Stimulated activated naive CD8-positive, alpha-beta T cell treated with anti-CD3 and anti-CD28 coated beads, Interleukin-15, Interleukin-2, amounts not matched to agents 100 U/mL and 50 U/mL, for 24 hours (primary cell): Measurements from ENCODE around the gene LPGAT1.

ENCODE experiments used
- ATAC-seq: fragments of 150-1000 bp; cut with Tn5 transposase; one replicate; pipeline ENCODE4 v1.10.0; 2021
- DNase-seq: peaks from one replicate; pipeline ENCODE4 v3.0.0; 2021

LPGAT1 gene

GRCh38 chr1:211762206-211762605 lies 68.4 kb downstream of the LPGAT1 start:
- ATAC-seq, result no peak
- DNase-seq, result no peak

- ATAC-seq (no peak), DNase-seq (no peak)
These were observed 69.2 kb downstream of the LPGAT1 start for GRCh38 chr1:211761400-211761799.

- DNase-seq (no peak), ATAC-seq (no peak)
These were observed 74.0 kb downstream of the LPGAT1 start for GRCh38 chr1:211756471-211757020.

- no peak for DNase-seq
- no peak for ATAC-seq
These were observed 76.8 kb downstream of the LPGAT1 start for GRCh38 chr1:211753649-211754251.

GRCh38 chr1:211752951-211753486 lies 77.5 kb downstream of the LPGAT1 start:
- DNase-seq (no peak), ATAC-seq (no peak)

GRCh38 chr1:211752317-211752716 lies 78.2 kb downstream of the LPGAT1 start:
- DNase-seq (no peak), ATAC-seq (no peak)

GRCh38 chr1:211751438-211751837 lies 79.1 kb downstream of the LPGAT1 start:
- ATAC-seq (peak; percentile 55), DNase-seq (no peak)

GRCh38 chr1:211750599-211750998 lies 80.0 kb downstream of the LPGAT1 start:
- no peak for ATAC-seq
- no peak for DNase-seq

- no peak for DNase-seq
These were observed 81.3 kb downstream of the LPGAT1 start for GRCh38 chr1:211749251-211749650.

GRCh38 chr1:211748810-211749209 lies 81.8 kb downstream of the LPGAT1 start:
- ATAC-seq, result no peak
- DNase-seq, result no peak

More at GRCh38 chr1:211749251-211749650, 81.3 kb downstream of the LPGAT1 start:
- ATAC-seq, result no peak

GRCh38 chr1:211742889-211743529 lies 87.6 kb downstream of the LPGAT1 start:
- DNase-seq, result no peak
- no peak for ATAC-seq

GRCh38 chr1:211742272-211742671 lies 88.3 kb downstream of the LPGAT1 start:
- DNase-seq (no peak), ATAC-seq (no peak)

GRCh38 chr1:211741788-211742187 lies 88.8 kb downstream of the LPGAT1 start:
- DNase-seq (no peak), ATAC-seq (no peak)

GRCh38 chr1:211741116-211741515 lies 89.4 kb downstream of the LPGAT1 start:
- DNase-seq (no peak), ATAC-seq (no peak)

- ATAC-seq, result no peak
- no peak for DNase-seq
These were observed 90.7 kb downstream of the LPGAT1 start for GRCh38 chr1:211739671-211740411.

GRCh38 chr1:211738691-211739301 lies 91.8 kb downstream of the LPGAT1 start:
- DNase-seq (peak; percentile 17), ATAC-seq (peak; percentile 74)

GRCh38 chr1:211738096-211738690 lies 92.4 kb downstream of the LPGAT1 start:
- ATAC-seq (peak; percentile 31), DNase-seq (peak; percentile 17)

- DNase-seq (no peak), ATAC-seq (no peak)
These were observed 93.2 kb downstream of the LPGAT1 start for GRCh38 chr1:211737115-211738035.

GRCh38 chr1:211736351-211736915 lies 94.1 kb downstream of the LPGAT1 start:
- DNase-seq, result no peak
- no peak for ATAC-seq
